Small intestine (tissue), 7 donors: ENCODE measurements around the gene NHS. TPM values are rescaled to one million over a fixed set of nuclear protein-coding genes. Genes with fewer than 3 reads are reported as not detected.

Experiments used
- DNase-seq, 2 donors: peaks; one replicate each; pipeline versions ENCODE4 v3.0.0 to v3.0.0-alpha.2; 2013
- FAIRE-seq: peaks from 2 replicates; lab custom pipeline; 2012; peaks lifted over from hg19 to GRCh38; lab: Jason Lieb, UNC
- H3K27ac ChIP-seq, 3 donors: one replicate each; pipeline ENCODE4 v1.5.1; 2013; ENCODE audit warnings: low read length in 2 of 3, mild to moderate bottlenecking in 2 of 3, control low read depth in 1 of 3, inconsistent platforms in 1 of 3, low read depth in 1 of 3, moderate library complexity in 1 of 3
- H3K27me3 ChIP-seq, 3 donors: one replicate each; pipeline ENCODE4 v1.6.1; 2013; ENCODE audit warnings: low read length in 3 of 3, inconsistent platforms in 1 of 3; ENCODE audit not compliant: control insufficient read depth in 3 of 3, insufficient read depth in 3 of 3
- H3K36me3 ChIP-seq, 3 donors: one replicate each; pipeline ENCODE4 v1.6.1; 2013; ENCODE audit warnings: low read length in 3 of 3, inconsistent platforms in 1 of 3, low read depth in 1 of 3, mild to moderate bottlenecking in 1 of 3, moderate library complexity in 1 of 3; ENCODE audit not compliant: control insufficient read depth in 3 of 3, insufficient read depth in 2 of 3
- H3K4me1 ChIP-seq, 3 donors: one replicate each; pipeline ENCODE4 v1.6.1; 2013; ENCODE audit warnings: low read length in 2 of 3, inconsistent platforms in 1 of 3, low read depth in 1 of 3, mild to moderate bottlenecking in 1 of 3, moderate library complexity in 1 of 3; ENCODE audit not compliant: control insufficient read depth in 3 of 3, insufficient read depth in 2 of 3
- H3K4me3 ChIP-seq, 3 donors: one replicate each; pipeline ENCODE4 v1.5.1; 2013; ENCODE audit warnings: low read length in 3 of 3, control low read depth in 1 of 3, inconsistent platforms in 1 of 3, low read depth in 1 of 3, mild to moderate bottlenecking in 1 of 3, moderate library complexity in 1 of 3
- H3K9me3 ChIP-seq, 2 donors: one replicate each; pipeline ENCODE4 v1.6.1; 2013; ENCODE audit warnings: low read depth in 1 of 2, low read length in 1 of 2; ENCODE audit not compliant: control insufficient read depth in 2 of 2, insufficient read depth in 1 of 2
- WGBS, 3 donors: extraction: QIAGEN DNeasy Blood & Tissue Kit; methylation state at CpG; one replicate each; pipeline ENCODE4 v1.1.7; 2013; 5-methylcytosine and 5-hydroxymethylcytosine counted together
- polyA plus RNA-seq, 4 donors: library from polyadenylated mRNA; stranded (reverse) in 3 of 4; unstranded in 1 of 4; fragments of 200-250 nt in 3 of 4; fragments of 120-200 nt in 1 of 4; gene quantifications; one replicate each; pipeline versions ENCODE4 v1.2.1 to v1.2.3, GENCODE V29; 2013
- donor health status: healthy with polysubstance abuse.
- donor health status: control.
- donor health status: control.
- donor health status: Bipolar disorder and iron deficiency.
- donor health status: healthy.

The NHS gene
- polyA plus RNA-seq, 4 donors, result under 0.01 to 5.8 (median 0.79) TPM

- no peak for FAIRE-seq
- DNase-seq, result no peak
- no peaks in the 10 kb centered on the region for H3K9me3 ChIP-seq
- H3K4me1 ChIP-seq, result no peaks in the 10 kb centered on the region
- no peak overlapping the region for H3K4me3 ChIP-seq
- no peaks in the 10 kb centered on the region for H3K27me3 ChIP-seq
- no peaks in the 10 kb centered on the region for H3K36me3 ChIP-seq
- 57 to 84% (median 79%) methylated on average over 7 of the region's 7 CpGs for WGBS, 3 donors
- H3K27ac ChIP-seq, result peak overlapping the region in 1 of 3 donors; percentile 58
These were observed 144.4 kb downstream of the NHS start for GRCh38 chrX:17519358-17519757.

- H3K36me3 ChIP-seq, result no peaks in the 10 kb centered on the region
- 58 to 92% (median 73%) methylated on average over 2 of the region's 2 CpGs for WGBS, 3 donors
- no peaks in the 10 kb centered on the region for H3K4me1 ChIP-seq
- no peaks in the 10 kb centered on the region for H3K9me3 ChIP-seq
- no peak overlapping the region for H3K27ac ChIP-seq
- DNase-seq (no peak), FAIRE-seq (no peak)
- no peak overlapping the region for H3K4me3 ChIP-seq
- H3K27me3 ChIP-seq, result no peaks in the 10 kb centered on the region
These were observed 145.1 kb downstream of the NHS start for GRCh38 chrX:17520016-17520615.

- Histone ChIP-seq H3K4me3 (no peak overlapping the region), H3K36me3 (no peaks in the 10 kb centered on the region), H3K9me3 (no peaks in the 10 kb centered on the region), H3K27me3 (no peaks in the 10 kb centered on the region), H3K4me1 (peaks cover 0 to 3% (median under 1%) of the 10 kb centered on the region in 3 donors), H3K27ac (no peak overlapping the region)
- WGBS, 3 donors, result 35 to 47% (median 45%) methylated on average over 13 to 16 of the region's 16 CpGs
- DNase-seq (peak; percentile 12 to 71), FAIRE-seq (no peak)
These were observed 147.1 kb downstream of the NHS start for GRCh38 chrX:17521871-17522693.

GRCh38 chrX:17525266-17525665, 150.3 kb downstream of the NHS start:
- Histone ChIP-seq H3K9me3 (no peaks in the 10 kb centered on the region), H3K27me3 (no peaks in the 10 kb centered on the region), H3K27ac (no peak overlapping the region), H3K4me3 (no peak overlapping the region), H3K4me1 (peaks cover 0 to 9% (median 4%) of the 10 kb centered on the region in 3 donors), H3K36me3 (no peaks in the 10 kb centered on the region)
- DNase-seq (no peak), FAIRE-seq (peak; percentile 76)
- 52 to 73% (median 58%) methylated on average over 1 of the region's 1 CpG for WGBS, 3 donors

- H3K27ac ChIP-seq, result no peak overlapping the region
- H3K36me3 ChIP-seq, result no peaks in the 10 kb centered on the region
- FAIRE-seq (no peak), DNase-seq (no peak)
- H3K4me1 ChIP-seq, result peaks cover 0 to 9% (median 4%) of the 10 kb centered on the region in 3 donors
- H3K27me3 ChIP-seq, result no peaks in the 10 kb centered on the region
- 89 to 95% (median 90%) methylated on average over 8 of the region's 8 CpGs for WGBS, 3 donors
- H3K4me3 ChIP-seq, result no peak overlapping the region
- H3K9me3 ChIP-seq, result no peaks in the 10 kb centered on the region
These were observed 151.0 kb downstream of the NHS start for GRCh38 chrX:17525762-17526555.

GRCh38 chrX:17527135-17527701, 152.2 kb downstream of the NHS start:
- H3K27me3 ChIP-seq, result no peaks in the 10 kb centered on the region
- no peaks in the 10 kb centered on the region for H3K9me3 ChIP-seq
- H3K4me1 ChIP-seq, result peaks cover 0 to 9% (median 4%) of the 10 kb centered on the region in 3 donors
- peak in 1 of 2 donors; percentile 20 for DNase-seq
- H3K27ac ChIP-seq, result peak overlapping the region in 2 of 3 donors; percentile 34 to 54
- no peak for FAIRE-seq
- no peak overlapping the region for H3K4me3 ChIP-seq
- WGBS, 3 donors, result 15 to 43% (median 33%) methylated on average over 5 of the region's 5 CpGs
- H3K36me3 ChIP-seq, result no peaks in the 10 kb centered on the region

GRCh38 chrX:17527922-17528321, 152.9 kb downstream of the NHS start:
- WGBS, 3 donors, result 36 to 50% (median 38%) methylated on average over 1 of the region's 1 CpG
- H3K9me3 ChIP-seq, result no peaks in the 10 kb centered on the region
- H3K27ac ChIP-seq, result peak overlapping the region in 2 of 3 donors; percentile 27 to 34
- H3K4me1 ChIP-seq, result peaks cover 0 to 9% (median 4%) of the 10 kb centered on the region in 3 donors
- H3K27me3 ChIP-seq, result no peaks in the 10 kb centered on the region
- H3K4me3 ChIP-seq, result no peak overlapping the region
- DNase-seq (no peak), FAIRE-seq (no peak)
- H3K36me3 ChIP-seq, result no peaks in the 10 kb centered on the region
